Keratinocyte (primary cell): ENCODE data around the gene LPO. TPM values are rescaled to one million over a fixed set of nuclear protein-coding genes. Genes with fewer than 3 reads are reported as not detected.

Experiments used
- DNase-seq: peaks from one replicate; pipeline ENCODE4 v3.0.0-alpha.2; 2011; ENCODE audit warnings: low read depth, missing footprints, low spot score
- FAIRE-seq: peaks from 2 replicates; lab custom pipeline; 2011; peaks lifted over from hg19 to GRCh38; lab: Jason Lieb, UNC
- H2AFZ ChIP-seq: 2 replicates; pipeline ENCODE4 v1.6.0; 2012; ENCODE audit warnings: low read length, control low read depth, inconsistent platforms; ENCODE audit not compliant: control insufficient read depth
- H3K27ac ChIP-seq: 2 replicates; pipeline ENCODE4 v1.5.1; 2011; ENCODE audit warnings: low read length; ENCODE audit not compliant: control insufficient read depth, insufficient read depth
- H3K27me3 ChIP-seq: 3 replicates; pipeline ENCODE4 v1.6.0; 2011; ENCODE audit warnings: low read length; ENCODE audit not compliant: control insufficient read depth, insufficient read depth; ENCODE audit errors: extremely low read depth
- H3K36me3 ChIP-seq, 2 experiments: 2 replicates in 1 of 2; 3 replicates in 1 of 2; pipeline ENCODE4 v1.5.1; 2011; ENCODE audit warnings: low read length in 2 of 2, mild to moderate bottlenecking in 1 of 2; ENCODE audit not compliant: control insufficient read depth in 2 of 2, insufficient read depth in 2 of 2; ENCODE audit errors: extremely low read depth in 1 of 2
- H3K4me1 ChIP-seq: 3 replicates; pipeline ENCODE4 v1.5.1; 2011; ENCODE audit warnings: low read length; ENCODE audit not compliant: control insufficient read depth, insufficient read depth; ENCODE audit errors: extremely low read depth
- H3K4me2 ChIP-seq: 3 replicates; pipeline ENCODE4 v1.6.0; 2011; ENCODE audit warnings: low read depth, low read length; ENCODE audit not compliant: control insufficient read depth, insufficient read depth; ENCODE audit errors: extremely low read depth
- H3K4me3 ChIP-seq, 3 experiments: fragments of 200-600 bp in 1 of 3; sonication (generic) in 1 of 3; 2 replicates in 2 of 3; 3 replicates in 1 of 3; pipeline ENCODE4 v1.5.1; 2011 to 2016; ENCODE audit warnings: low read length in 3 of 3, mild to moderate bottlenecking in 3 of 3, control low read depth in 2 of 3, inconsistent platforms in 1 of 3, low read depth in 1 of 3, mixed read lengths in 1 of 3, mixed run types in 1 of 3, moderate library complexity in 1 of 3; ENCODE audit not compliant: control insufficient read depth in 2 of 3, insufficient read depth in 2 of 3; ENCODE audit errors: extremely low read depth in 1 of 3
- H3K79me2 ChIP-seq: 2 replicates; pipeline ENCODE4 v1.6.0; 2012; ENCODE audit warnings: low read length; ENCODE audit not compliant: control insufficient read depth, insufficient read depth
- H3K9ac ChIP-seq: 3 replicates; pipeline ENCODE4 v1.6.0; 2011; ENCODE audit warnings: low read length; ENCODE audit not compliant: control insufficient read depth, insufficient read depth; ENCODE audit errors: extremely low read depth
- H3K9me1 ChIP-seq: 3 replicates; pipeline ENCODE4 v1.6.0; 2011; ENCODE audit warnings: low read length; ENCODE audit not compliant: control insufficient read depth, insufficient read depth; ENCODE audit errors: extremely low read depth
- H3K9me3 ChIP-seq: 2 replicates; pipeline ENCODE4 v1.5.1; 2012; ENCODE audit warnings: low read depth, low read length; ENCODE audit not compliant: control insufficient read depth
- H4K20me1 ChIP-seq: 3 replicates; pipeline ENCODE4 v1.6.0; 2011; ENCODE audit warnings: low read length; ENCODE audit not compliant: control insufficient read depth, insufficient read depth; ENCODE audit errors: extremely low read depth
- EZH2 ChIP-seq: IDR thresholded peaks from one replicate; pipeline ENCODE4 v1.6.1; 2012; ENCODE audit warnings: inconsistent platforms, mild to moderate bottlenecking, low read length, moderate library complexity
- dilution Hi-C: fragments of 300-500 bp; cut with MboI; formaldehyde crosslinking; loops from one replicate; pipeline ENCODE4 v1.7.0; 2020; ENCODE audit warnings: low sequenced_read_pairs; ENCODE audit not compliant: extremely low pct_ligation_motif_present
- polyA plus RNA-seq, 5 experiments: library from polyadenylated mRNA; depleted of rRNA in 3 of 5; stranded (reverse) in 3 of 5; stranded (forward) in 1 of 5; unstranded in 1 of 5; fragments of >200 nt; gene quantifications; 1 replicate in 1 of 5; 2 replicates in 3 of 5; 3 replicates in 1 of 5; pipeline versions ENCODE4 v1.2.1 to v1.2.3, GENCODE V29; 2011 to 2012; ENCODE audit warnings: missing spikeins in 2 of 5, low read depth in 1 of 5, low replicate concordance in 1 of 5
- TF ChIP-seq, protein P1 (sequence below), 3 experiments: IDR thresholded peaks in 1 of 3; conservative IDR thresholded peaks in 1 of 3; optimal IDR thresholded peaks in 1 of 3; 2 replicates in 2 of 3; 3 replicates in 1 of 3; pipeline versions ENCODE3 to v1.5.1; 2011; ENCODE audit warnings: low read length in 3 of 3, mild to moderate bottlenecking in 3 of 3, moderate library complexity in 2 of 3, control low read depth in 1 of 3, inconsistent platforms in 1 of 3; ENCODE audit not compliant: insufficient read depth in 2 of 3; ENCODE audit errors: extremely low read depth in 1 of 3

Gene LPO
- polyA plus RNA-seq, 1 donor (not counting 4 experiments of a cell fraction or from before 2014, with no cell fraction given): not detected

DNA sequence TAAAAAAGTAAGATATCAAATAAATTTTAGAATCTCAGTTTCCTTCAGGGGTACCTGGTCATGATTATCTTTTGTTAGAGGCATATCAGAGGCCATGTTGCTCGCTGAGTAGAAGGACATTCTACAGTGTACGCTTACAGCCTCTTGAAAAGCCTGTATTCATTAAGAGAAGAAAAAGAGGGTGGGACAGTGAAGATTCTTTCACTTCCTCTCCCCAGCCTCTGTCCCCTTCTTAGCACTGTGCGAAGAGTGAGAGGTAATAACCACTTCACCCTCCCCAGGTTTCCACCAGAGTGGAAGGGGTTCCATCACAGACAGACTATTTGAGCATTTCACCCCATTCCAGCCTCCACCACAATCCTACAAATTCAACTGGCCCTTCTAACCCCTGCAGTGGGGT lies 4.8 kb upstream of the LPO start:
- dilution Hi-C loops: no loop called here
- no peaks in the 10 kb centered on the region for H3K79me2 ChIP-seq

DNA sequence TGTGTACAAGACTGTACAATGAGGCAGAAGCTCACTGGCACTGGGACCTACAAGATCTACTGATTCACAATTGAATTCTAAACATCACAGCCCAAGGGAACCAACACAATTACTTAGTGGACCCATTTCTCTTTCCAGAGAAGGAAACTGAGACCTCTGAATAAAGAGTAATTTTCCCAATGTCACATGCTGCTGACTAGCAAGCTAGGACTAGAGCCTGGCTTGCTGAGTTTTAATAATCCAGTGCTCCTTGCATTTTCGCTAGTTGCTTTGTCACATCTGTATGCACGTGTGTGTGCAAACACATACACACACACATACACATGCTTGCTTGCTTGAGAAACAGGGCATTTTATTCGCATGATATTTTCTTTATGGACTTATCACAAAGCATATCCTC lies 3.9 kb upstream of the LPO start:
- H3K9ac ChIP-seq: no peak overlapping the region
- H3K79me2 ChIP-seq: no peaks in the 10 kb centered on the region
- H3K4me3 ChIP-seq: no peak overlapping the region
- dilution Hi-C loops: no loop called here
- H3K4me2 ChIP-seq: no peak overlapping the region
- DNase-seq (no peak), FAIRE-seq (no peak)
- TF ChIP-seq, protein P1, sequence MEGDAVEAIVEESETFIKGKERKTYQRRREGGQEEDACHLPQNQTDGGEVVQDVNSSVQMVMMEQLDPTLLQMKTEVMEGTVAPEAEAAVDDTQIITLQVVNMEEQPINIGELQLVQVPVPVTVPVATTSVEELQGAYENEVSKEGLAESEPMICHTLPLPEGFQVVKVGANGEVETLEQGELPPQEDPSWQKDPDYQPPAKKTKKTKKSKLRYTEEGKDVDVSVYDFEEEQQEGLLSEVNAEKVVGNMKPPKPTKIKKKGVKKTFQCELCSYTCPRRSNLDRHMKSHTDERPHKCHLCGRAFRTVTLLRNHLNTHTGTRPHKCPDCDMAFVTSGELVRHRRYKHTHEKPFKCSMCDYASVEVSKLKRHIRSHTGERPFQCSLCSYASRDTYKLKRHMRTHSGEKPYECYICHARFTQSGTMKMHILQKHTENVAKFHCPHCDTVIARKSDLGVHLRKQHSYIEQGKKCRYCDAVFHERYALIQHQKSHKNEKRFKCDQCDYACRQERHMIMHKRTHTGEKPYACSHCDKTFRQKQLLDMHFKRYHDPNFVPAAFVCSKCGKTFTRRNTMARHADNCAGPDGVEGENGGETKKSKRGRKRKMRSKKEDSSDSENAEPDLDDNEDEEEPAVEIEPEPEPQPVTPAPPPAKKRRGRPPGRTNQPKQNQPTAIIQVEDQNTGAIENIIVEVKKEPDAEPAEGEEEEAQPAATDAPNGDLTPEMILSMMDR (optimal IDR thresholded peaks at IDR 0.05 in 1 of 3, IDR thresholded peaks at IDR 0.05 in 1 of 3, conservative IDR thresholded peaks at IDR 0.05 in 1 of 3; ENCODE audit: extremely low read depth in 1 of 3, insufficient read depth in 2 of 3, low read length in 3 of 3): no peak
- no peak for TF ChIP-seq EZH2
- H3K9me3 ChIP-seq: no peaks in the 10 kb centered on the region
- H2AFZ ChIP-seq: no peak overlapping the region
- H3K27me3 ChIP-seq: peaks cover 10% of the 10 kb centered on the region
- no peaks in the 10 kb centered on the region for H4K20me1 ChIP-seq
- no peaks in the 10 kb centered on the region for H3K4me1 ChIP-seq
- no peaks in the 10 kb centered on the region for H3K9me1 ChIP-seq
- H3K36me3 ChIP-seq: no peaks in the 10 kb centered on the region
- no peak overlapping the region for H3K27ac ChIP-seq

More for the DNA sequence above, 4.8 kb upstream of the LPO start:
- no peak for FAIRE-seq
- H3K36me3 ChIP-seq: no peaks in the 10 kb centered on the region
- H3K27ac ChIP-seq: no peak overlapping the region
- H3K9ac ChIP-seq: no peak overlapping the region
- TF ChIP-seq EZH2: no peak
- TF ChIP-seq, protein P1 (optimal IDR thresholded peaks at IDR 0.05 in 1 of 3, IDR thresholded peaks at IDR 0.05 in 1 of 3, conservative IDR thresholded peaks at IDR 0.05 in 1 of 3; ENCODE audit: extremely low read depth in 1 of 3, insufficient read depth in 2 of 3, low read length in 3 of 3): no peak
- H3K27me3 ChIP-seq: peaks cover 1% of the 10 kb centered on the region
- no peaks in the 10 kb centered on the region for H4K20me1 ChIP-seq
- H2AFZ ChIP-seq: no peak overlapping the region
- no peaks in the 10 kb centered on the region for H3K4me1 ChIP-seq
- no peaks in the 10 kb centered on the region for H3K9me1 ChIP-seq
- no peak overlapping the region for H3K4me2 ChIP-seq
- DNase-seq: no peak
- no peak overlapping the region for H3K4me3 ChIP-seq
- H3K9me3 ChIP-seq: no peaks in the 10 kb centered on the region
